Dendritic cell treated with granulocyte-macrophage colony-stimulating factor and Interleukin-4, amounts not matched to agents 40 ng/mL and 50 ng/mL, for 4 days (primary cell): ENCODE measurements around the gene CSK.

Source experiments
- H3K27ac Mint-ChIP-seq: one replicate; pipeline ENCODE4 v1.8.0; 2022; ENCODE audit warnings: mild to moderate bottlenecking, mixed read lengths
- H3K27me3 Mint-ChIP-seq: one replicate; pipeline ENCODE4 v1.8.0; 2022; ENCODE audit warnings: mild to moderate bottlenecking, mixed read lengths
- H3K36me3 Mint-ChIP-seq: one replicate; pipeline ENCODE4 v1.8.0; 2022; ENCODE audit warnings: low read depth, mixed read lengths
- H3K4me1 Mint-ChIP-seq: one replicate; pipeline ENCODE4 v1.8.0; 2022; ENCODE audit warnings: low read depth, mixed read lengths
- H3K4me3 Mint-ChIP-seq: one replicate; pipeline ENCODE4 v1.8.0; 2022; ENCODE audit warnings: mild to moderate bottlenecking, moderate library complexity, mixed read lengths
- H3K9me3 Mint-ChIP-seq: one replicate; pipeline ENCODE4 v1.8.0; 2022; ENCODE audit warnings: mixed read lengths
- intact Hi-C: fragments of 100-400 bp; cut with micrococcal nuclease; formaldehyde crosslinking; loops from one replicate; pipeline ENCODE4 v1.15.0; 2022

Gene CSK

DNA sequence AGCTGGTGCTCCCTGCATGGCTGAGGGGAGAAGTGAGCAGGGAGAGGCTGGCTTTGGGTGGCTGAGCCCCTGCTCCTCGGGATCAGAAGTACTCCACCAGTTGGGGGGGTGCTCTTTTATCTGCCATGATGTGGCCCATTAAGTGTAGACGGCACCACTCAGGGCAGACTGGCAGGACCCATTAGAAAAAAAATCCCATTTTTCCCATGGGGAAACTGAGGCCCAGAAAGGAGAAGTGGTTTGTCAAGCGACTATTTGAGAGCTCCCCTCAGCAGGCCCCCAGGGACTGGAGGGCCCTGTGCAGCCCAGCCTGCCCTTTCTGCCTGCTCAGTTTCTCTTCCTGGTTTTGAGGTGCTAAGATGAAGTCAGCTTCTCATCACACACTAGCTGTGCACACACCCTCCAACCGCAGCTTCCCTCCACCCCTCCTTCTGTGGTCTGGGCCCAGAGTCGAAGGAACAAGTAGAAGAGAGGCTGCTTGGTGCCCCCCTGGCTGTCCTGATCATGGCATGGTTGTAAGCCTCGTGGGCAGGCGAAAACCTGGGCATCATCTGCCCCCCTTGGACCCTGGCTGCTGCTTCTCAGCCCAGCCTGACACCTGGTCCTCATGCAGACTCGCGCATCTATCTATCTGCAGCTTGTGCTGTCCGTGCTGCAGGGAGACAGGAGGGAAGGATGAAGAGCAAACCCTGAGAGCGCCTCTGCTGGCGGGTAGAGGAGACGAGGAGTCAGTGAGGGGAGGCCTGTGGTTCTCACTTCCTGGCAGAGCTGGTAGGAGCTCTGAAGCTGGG, 5.6 kb downstream of the CSK start:
- H3K36me3 Mint-ChIP-seq, result peaks cover 70% of the 10 kb centered on the region
- peak overlapping the region; percentile 93 for H3K27ac Mint-ChIP-seq
- H3K4me1 Mint-ChIP-seq, result peaks cover 90% of the 10 kb centered on the region
- H3K4me3 Mint-ChIP-seq, result peak overlapping the region; percentile 97
- intact Hi-C loops, result loop anchor here (2.0 to 5.0 kb wide), 2 partner anchors 13 to 665 kb away; partner anchors contain the start of gene SIN3A
- H3K9me3 Mint-ChIP-seq, result no peaks in the 10 kb centered on the region
- H3K27me3 Mint-ChIP-seq, result no peaks in the 10 kb centered on the region

DNA sequence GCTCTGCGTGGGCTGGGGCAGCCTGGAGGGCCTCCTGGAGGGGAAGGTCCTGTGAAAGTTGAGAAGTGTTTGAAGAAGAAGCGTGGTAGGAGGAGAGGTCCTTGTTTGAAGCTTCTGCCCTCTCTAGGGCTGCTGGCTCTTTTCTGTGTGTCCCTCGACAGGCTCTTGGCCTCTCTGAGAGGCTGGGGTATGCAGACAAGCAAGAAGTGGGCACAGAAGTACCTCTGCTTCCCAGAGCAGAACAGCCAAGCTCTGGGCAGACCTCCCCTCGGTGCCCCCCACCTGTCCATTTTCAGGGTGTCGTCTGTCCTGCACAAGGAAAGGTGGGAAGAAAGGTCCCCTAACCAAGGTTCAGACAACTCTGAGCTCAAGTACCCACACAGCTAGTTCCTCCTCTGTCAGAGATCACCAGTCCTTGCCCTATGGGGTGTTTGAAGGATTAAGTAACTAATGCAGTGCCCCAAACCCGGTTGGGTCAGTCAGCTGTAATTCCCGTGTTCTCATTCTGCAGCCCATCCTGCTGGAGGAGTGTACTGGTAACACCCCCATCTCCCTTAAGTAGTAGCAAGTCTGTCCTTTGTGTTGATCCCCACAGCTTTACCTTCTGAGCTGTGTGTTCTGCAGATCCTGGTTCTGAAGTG, 6.3 kb downstream of the CSK start:
- intact Hi-C loops, result loop anchor here (5.0 kb wide), 1 partner anchor 664 kb away; the partner anchor contains the start of gene SIN3A
- peaks cover 70% of the 10 kb centered on the region for H3K36me3 Mint-ChIP-seq
- peak overlapping the region; percentile 93 for H3K27ac Mint-ChIP-seq

DNA sequence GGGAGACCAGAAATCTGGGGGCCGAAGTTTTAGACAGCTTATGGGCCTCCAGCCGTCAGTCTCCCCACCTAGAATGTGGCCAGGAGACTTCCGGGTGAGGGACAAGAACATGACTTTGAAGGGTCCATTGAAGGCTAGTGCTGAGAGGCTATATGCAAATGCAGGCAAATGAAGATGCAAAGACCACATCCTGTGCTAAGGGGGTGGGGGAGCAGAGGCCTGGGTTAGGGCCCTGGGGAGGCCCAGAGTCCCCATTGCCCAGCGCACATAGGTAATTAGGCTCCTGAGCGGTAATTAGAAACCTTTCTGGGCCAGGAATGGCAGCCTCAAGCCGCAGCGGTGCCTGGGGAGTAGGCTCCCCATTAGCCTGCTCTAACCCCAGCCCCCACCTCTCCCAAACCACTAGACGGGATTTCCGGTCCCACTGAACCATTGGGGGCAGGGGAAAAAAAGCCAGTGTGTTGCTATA, 6.8 kb downstream of the CSK start:
- intact Hi-C loops, result loop anchor here (5.0 kb wide), 1 partner anchor 664 kb away; the partner anchor contains the start of gene SIN3A
- Mint-ChIP-seq H3K9me3 (no peaks in the 10 kb centered on the region), H3K27me3 (no peaks in the 10 kb centered on the region), H3K36me3 (peaks cover 70% of the 10 kb centered on the region), H3K4me1 (peaks cover 97% of the 10 kb centered on the region), H3K4me3 (peak overlapping the region; percentile 97), H3K27ac (peak overlapping the region; percentile 93)

More for the DNA sequence above, 6.3 kb downstream of the CSK start:
- Mint-ChIP-seq H3K27me3 (no peaks in the 10 kb centered on the region), H3K4me3 (peak overlapping the region; percentile 97), H3K4me1 (peaks cover 97% of the 10 kb centered on the region), H3K9me3 (no peaks in the 10 kb centered on the region)

- no peaks in the 10 kb centered on the region for H3K9me3 Mint-ChIP-seq
- peak overlapping the region; percentile 93 for H3K27ac Mint-ChIP-seq
- H3K4me3 Mint-ChIP-seq, result peak overlapping the region; percentile 97
- H3K4me1 Mint-ChIP-seq, result peaks cover 93% of the 10 kb centered on the region
- no peaks in the 10 kb centered on the region for H3K27me3 Mint-ChIP-seq
- intact Hi-C loops, result loop anchor here (5.0 kb wide), 1 partner anchor 663 kb away; the partner anchor contains the start of gene SIN3A
- H3K36me3 Mint-ChIP-seq, result peaks cover 66% of the 10 kb centered on the region
These were observed 7.3 kb downstream of the CSK start for GRCh38 chr15:74789171-74789631.

- peak overlapping the region; percentile 97 for H3K4me3 Mint-ChIP-seq
These were observed 7.8 kb downstream of the CSK start for GRCh38 chr15:74789741-74790079.

GRCh38 chr15:74790080-74790916, 8.4 kb downstream of the CSK start:
- Mint-ChIP-seq H3K36me3 (peaks cover 64% of the 10 kb centered on the region), H3K4me3 (peak overlapping the region; percentile 97), H3K27ac (peak overlapping the region; percentile 93), H3K9me3 (no peaks in the 10 kb centered on the region), H3K4me1 (peaks cover 93% of the 10 kb centered on the region), H3K27me3 (no peaks in the 10 kb centered on the region)
- intact Hi-C loops, result no loop called here

More at GRCh38 chr15:74789741-74790079, 7.8 kb downstream of the CSK start:
- Mint-ChIP-seq H3K36me3 (peaks cover 64% of the 10 kb centered on the region), H3K27ac (peak overlapping the region; percentile 93), H3K27me3 (no peaks in the 10 kb centered on the region), H3K9me3 (no peaks in the 10 kb centered on the region), H3K4me1 (peaks cover 93% of the 10 kb centered on the region)
- intact Hi-C loops, result loop anchor here (5.0 kb wide), 1 partner anchor 663 kb away; the partner anchor contains the start of gene SIN3A

DNA sequence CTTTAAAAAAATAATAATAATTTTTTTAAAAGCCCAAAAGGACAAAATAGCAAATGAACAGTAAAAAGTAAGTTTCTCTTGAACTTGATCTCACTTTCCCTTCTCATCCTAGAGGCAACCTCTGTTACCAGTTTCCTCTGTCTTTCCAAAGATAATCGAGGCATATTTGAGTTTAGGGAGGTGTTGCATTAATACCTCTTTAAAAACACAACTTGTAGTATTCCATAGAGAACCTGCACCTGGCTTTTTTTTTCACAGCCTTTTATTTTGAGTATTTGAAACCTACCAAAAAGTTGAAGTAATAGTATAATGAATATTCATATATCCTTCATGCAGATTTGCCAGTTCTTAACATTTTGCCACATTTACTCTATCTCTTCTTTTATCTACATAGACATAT, 9.1 kb downstream of the CSK start:
- intact Hi-C loops, result no loop called here
- Mint-ChIP-seq H3K36me3 (peaks cover 64% of the 10 kb centered on the region), H3K27ac (peak overlapping the region; percentile 93), H3K4me1 (peaks cover 93% of the 10 kb centered on the region), H3K4me3 (no peak overlapping the region), H3K9me3 (no peaks in the 10 kb centered on the region), H3K27me3 (no peaks in the 10 kb centered on the region)

DNA sequence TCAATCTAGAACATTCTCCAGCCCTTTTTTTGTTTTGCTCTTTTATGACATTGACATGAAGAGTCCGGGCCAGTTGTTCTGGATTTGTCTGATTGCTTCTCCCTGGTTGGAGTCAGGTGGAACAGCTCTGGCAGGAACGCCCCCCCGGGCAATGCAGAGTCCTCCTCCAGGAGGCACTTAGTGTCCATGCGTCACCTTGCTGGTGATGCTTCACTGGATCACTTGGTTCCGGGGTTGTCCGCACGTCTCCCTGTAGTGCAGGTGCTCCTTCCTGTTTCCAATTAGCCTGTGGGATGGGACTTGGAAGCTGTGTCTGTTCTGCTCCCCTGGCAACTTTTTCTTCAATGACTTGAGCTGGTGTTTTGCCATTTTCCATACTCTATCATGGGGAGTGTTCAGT, 9.8 kb downstream of the CSK start:
- Mint-ChIP-seq H3K27me3 (no peaks in the 10 kb centered on the region), H3K9me3 (no peaks in the 10 kb centered on the region), H3K4me1 (peaks cover 91% of the 10 kb centered on the region), H3K36me3 (peaks cover 69% of the 10 kb centered on the region), H3K4me3 (peak overlapping the region; percentile 41), H3K27ac (peak overlapping the region; percentile 45)
- intact Hi-C loops, result no loop called here

- no peaks in the 10 kb centered on the region for H3K27me3 Mint-ChIP-seq
- H3K27ac Mint-ChIP-seq, result peak overlapping the region; percentile 45
- peaks cover 89% of the 10 kb centered on the region for H3K4me1 Mint-ChIP-seq
- intact Hi-C loops, result no loop called here
- no peaks in the 10 kb centered on the region for H3K9me3 Mint-ChIP-seq
- peaks cover 74% of the 10 kb centered on the region for H3K36me3 Mint-ChIP-seq
- peak overlapping the region; percentile 41 for H3K4me3 Mint-ChIP-seq
These were observed 10.5 kb downstream of the CSK start for GRCh38 chr15:74792227-74793016.

DNA sequence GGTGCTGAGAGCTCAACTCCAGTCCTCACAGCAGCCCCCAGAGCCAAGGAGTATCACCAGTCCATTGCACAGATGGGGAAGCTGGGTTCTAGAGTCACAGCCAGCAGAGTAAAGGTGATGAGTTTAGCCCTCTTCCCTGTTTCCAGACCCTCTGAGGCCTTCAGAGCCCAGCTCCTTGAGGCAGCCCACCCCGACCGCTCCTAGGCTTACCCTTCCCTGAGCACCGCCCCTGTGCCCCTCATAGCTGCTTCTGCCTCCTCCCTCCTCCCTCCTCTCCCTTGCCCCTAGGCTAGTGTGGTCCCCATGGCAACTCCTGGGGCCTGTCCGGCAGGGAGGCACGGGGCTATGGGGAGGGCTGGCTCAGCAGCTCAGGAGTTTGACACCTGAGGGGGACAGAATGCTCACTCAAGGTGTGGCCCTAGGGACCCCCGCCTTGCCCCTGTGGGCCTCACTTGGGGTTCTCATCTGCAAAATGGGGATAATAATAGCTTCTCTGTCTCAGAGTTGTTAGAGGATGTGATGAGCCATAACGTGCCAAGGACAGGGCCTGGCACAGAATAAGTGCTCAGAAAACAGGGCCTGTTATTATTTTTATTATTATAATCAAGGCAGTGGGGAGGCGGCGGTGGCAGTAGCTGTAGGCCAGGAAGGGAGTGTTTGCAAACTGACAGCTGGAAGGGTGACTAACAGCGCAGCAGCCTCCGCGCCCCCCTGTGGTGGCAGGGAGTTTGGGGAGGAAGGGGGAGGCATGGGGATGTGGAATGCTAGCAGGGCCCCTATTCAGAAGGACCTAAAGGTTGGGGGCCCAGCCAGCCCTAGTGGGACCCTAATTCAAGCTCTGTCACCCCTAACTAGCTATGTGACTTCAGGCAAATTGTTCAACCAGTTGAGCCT, 11.5 kb downstream of the CSK start:
- peaks cover 83% of the 10 kb centered on the region for H3K36me3 Mint-ChIP-seq

GRCh38 chr15:74794248-74794969, 12.5 kb downstream of the CSK start:
- no peak overlapping the region for H3K27ac Mint-ChIP-seq

More for the DNA sequence above, 11.5 kb downstream of the CSK start:
- peaks cover 89% of the 10 kb centered on the region for H3K4me1 Mint-ChIP-seq
- H3K9me3 Mint-ChIP-seq, result no peaks in the 10 kb centered on the region
- peak overlapping the region; percentile 45 for H3K27ac Mint-ChIP-seq
- no peak overlapping the region for H3K4me3 Mint-ChIP-seq
- no peaks in the 10 kb centered on the region for H3K27me3 Mint-ChIP-seq
- intact Hi-C loops, result no loop called here

DNA sequence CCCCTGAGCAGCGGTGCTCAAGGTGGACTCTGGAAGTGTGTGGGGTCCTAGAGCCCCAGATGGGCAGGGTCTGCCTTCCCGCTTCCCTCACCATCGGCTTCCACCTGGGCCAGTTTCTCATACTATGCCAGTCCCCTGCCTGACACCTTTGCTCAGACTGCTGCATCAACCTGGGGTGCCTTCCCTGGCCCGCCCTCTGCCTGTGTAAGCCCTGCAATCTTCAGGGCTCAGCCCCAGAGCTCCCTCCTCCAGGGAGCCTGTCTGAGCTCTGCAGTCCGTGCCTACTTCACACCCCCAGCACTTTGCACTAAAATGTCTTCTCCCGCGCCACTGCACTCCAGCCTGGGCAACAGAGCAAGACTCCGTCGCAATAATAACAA, 13.1 kb downstream of the CSK start:
- Mint-ChIP-seq H3K27ac (no peak overlapping the region), H3K36me3 (peaks cover 88% of the 10 kb centered on the region), H3K27me3 (no peaks in the 10 kb centered on the region), H3K9me3 (no peaks in the 10 kb centered on the region), H3K4me1 (peaks cover 89% of the 10 kb centered on the region), H3K4me3 (no peak overlapping the region)
- intact Hi-C loops, result no loop called here

More at GRCh38 chr15:74794248-74794969, 12.5 kb downstream of the CSK start:
- Mint-ChIP-seq H3K4me3 (no peak overlapping the region), H3K9me3 (no peaks in the 10 kb centered on the region), H3K36me3 (peaks cover 88% of the 10 kb centered on the region), H3K4me1 (peaks cover 89% of the 10 kb centered on the region), H3K27me3 (no peaks in the 10 kb centered on the region)
- intact Hi-C loops, result no loop called here
